Measurements from ENCODE around the gene RPGR. TPM values are rescaled to one million over a fixed set of nuclear protein-coding genes. Genes with fewer than 3 reads are reported as not detected.
A peak's percentile ranks its signal among the peaks of the same experiment; 100 is the strongest.

The RPGR gene
- total RNA-seq, 1 experiment from 2014 or later, result 8.5 TPM

GRCh38 chrX:38375891-38376290 lies 48.6 kb upstream of the RPGR start:
- Histone ChIP-seq H3K4me1 (no peaks in the 10 kb centered on the region), H3K36me3 (ENCODE audit: control insufficient read depth, insufficient read depth, low read length) (no peaks in the 10 kb centered on the region), H3K27me3 (replicated peaks; ENCODE audit: control insufficient read depth, insufficient read depth, low read length) (no peaks in the 10 kb centered on the region), H3K4me3 (ENCODE audit: low read depth, low read length) (no peak overlapping the region), H3K9me3 (no peaks in the 10 kb centered on the region)
- TF ChIP-seq, protein P1, sequence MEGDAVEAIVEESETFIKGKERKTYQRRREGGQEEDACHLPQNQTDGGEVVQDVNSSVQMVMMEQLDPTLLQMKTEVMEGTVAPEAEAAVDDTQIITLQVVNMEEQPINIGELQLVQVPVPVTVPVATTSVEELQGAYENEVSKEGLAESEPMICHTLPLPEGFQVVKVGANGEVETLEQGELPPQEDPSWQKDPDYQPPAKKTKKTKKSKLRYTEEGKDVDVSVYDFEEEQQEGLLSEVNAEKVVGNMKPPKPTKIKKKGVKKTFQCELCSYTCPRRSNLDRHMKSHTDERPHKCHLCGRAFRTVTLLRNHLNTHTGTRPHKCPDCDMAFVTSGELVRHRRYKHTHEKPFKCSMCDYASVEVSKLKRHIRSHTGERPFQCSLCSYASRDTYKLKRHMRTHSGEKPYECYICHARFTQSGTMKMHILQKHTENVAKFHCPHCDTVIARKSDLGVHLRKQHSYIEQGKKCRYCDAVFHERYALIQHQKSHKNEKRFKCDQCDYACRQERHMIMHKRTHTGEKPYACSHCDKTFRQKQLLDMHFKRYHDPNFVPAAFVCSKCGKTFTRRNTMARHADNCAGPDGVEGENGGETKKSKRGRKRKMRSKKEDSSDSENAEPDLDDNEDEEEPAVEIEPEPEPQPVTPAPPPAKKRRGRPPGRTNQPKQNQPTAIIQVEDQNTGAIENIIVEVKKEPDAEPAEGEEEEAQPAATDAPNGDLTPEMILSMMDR (IDR thresholded peaks at IDR 0.05; ENCODE audit: insufficient read depth in 1 of 2, low read depth in 1 of 2, low read length in 1 of 2, severe bottlenecking in 1 of 2, unreplicated experiment in 1 of 2), result peak in 1 of 2 experiments; percentile 59
- Mint-ChIP-seq H3K27ac (ENCODE audit: unreplicated experiment) (no peak overlapping the region), H3K27me3 (ENCODE audit: insufficient read depth, unreplicated experiment) (no peaks in the 10 kb centered on the region), H3K9me3 (ENCODE audit: unreplicated experiment) (peaks cover 9% of the 10 kb centered on the region), H3K4me1 (ENCODE audit: low read depth, unreplicated experiment) (no peaks in the 10 kb centered on the region), H3K4me3 (ENCODE audit: unreplicated experiment) (no peak overlapping the region), H3K36me3 (ENCODE audit: insufficient read depth, unreplicated experiment) (no peaks in the 10 kb centered on the region)
- no TSS peak for BruUV-seq (replicated peaks)
- DNase-seq, result peak in 1 of 2 experiments; percentile 10
- POLR2A ChIA-PET, result no interaction called here
- CTCF ChIA-PET, result no interaction called here
- intact Hi-C loops (cut with micrococcal nuclease; ENCODE audit: unreplicated experiment), result loop anchor here (1.0 kb wide), 1 partner anchor 41 kb away; no protein-coding TSS in a partner anchor

DNA sequence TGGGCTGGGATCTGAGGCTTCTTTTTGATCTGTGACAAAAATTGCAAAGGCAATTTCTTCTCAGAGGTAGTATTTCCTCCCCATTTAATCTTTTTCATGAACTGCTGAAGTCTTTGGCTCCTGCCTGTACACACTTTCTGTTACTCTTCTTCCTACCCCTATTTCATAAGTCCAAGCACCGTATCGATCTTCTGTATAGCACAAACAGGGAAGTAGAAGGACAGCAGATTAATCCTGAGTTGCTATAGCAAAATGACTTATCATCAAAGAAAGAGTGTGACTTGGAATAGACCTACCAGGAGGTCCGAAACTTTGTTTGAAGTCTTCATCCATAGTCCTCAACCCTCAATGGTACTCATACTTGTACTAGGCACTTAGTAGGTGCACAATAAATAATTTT lies 47.1 kb upstream of the RPGR start:
- H3K4me1 Mint-ChIP-seq (ENCODE audit: low read depth, unreplicated experiment), result no peaks in the 10 kb centered on the region
- ChIA-PET POLR2A (no interaction called here), CTCF (no interaction called here)
- peaks cover 9% of the 10 kb centered on the region for H3K9me3 Mint-ChIP-seq (ENCODE audit: unreplicated experiment)
- BruUV-seq (replicated peaks), result no TSS peak
- DNase-seq, result no peak
- intact Hi-C loops (cut with micrococcal nuclease; ENCODE audit: unreplicated experiment), result no loop called here
- no peaks in the 10 kb centered on the region for H3K27me3 Mint-ChIP-seq (ENCODE audit: insufficient read depth, unreplicated experiment)
- no peaks in the 10 kb centered on the region for H3K36me3 Mint-ChIP-seq (ENCODE audit: insufficient read depth, unreplicated experiment)
- Histone ChIP-seq H3K36me3 (ENCODE audit: control insufficient read depth, insufficient read depth, low read length) (no peaks in the 10 kb centered on the region), H3K4me3 (ENCODE audit: low read depth, low read length) (no peak overlapping the region), H3K27me3 (replicated peaks; ENCODE audit: control insufficient read depth, insufficient read depth, low read length) (no peaks in the 10 kb centered on the region), H3K4me1 (no peaks in the 10 kb centered on the region), H3K9me3 (no peaks in the 10 kb centered on the region)
- TF ChIP-seq, protein P1 (IDR thresholded peaks at IDR 0.05; ENCODE audit: insufficient read depth in 1 of 2, low read depth in 1 of 2, low read length in 1 of 2, severe bottlenecking in 1 of 2, unreplicated experiment in 1 of 2), result no peak
- H3K4me3 Mint-ChIP-seq (ENCODE audit: unreplicated experiment), result no peak overlapping the region
- H3K27ac Mint-ChIP-seq (ENCODE audit: unreplicated experiment), result no peak overlapping the region

DNA sequence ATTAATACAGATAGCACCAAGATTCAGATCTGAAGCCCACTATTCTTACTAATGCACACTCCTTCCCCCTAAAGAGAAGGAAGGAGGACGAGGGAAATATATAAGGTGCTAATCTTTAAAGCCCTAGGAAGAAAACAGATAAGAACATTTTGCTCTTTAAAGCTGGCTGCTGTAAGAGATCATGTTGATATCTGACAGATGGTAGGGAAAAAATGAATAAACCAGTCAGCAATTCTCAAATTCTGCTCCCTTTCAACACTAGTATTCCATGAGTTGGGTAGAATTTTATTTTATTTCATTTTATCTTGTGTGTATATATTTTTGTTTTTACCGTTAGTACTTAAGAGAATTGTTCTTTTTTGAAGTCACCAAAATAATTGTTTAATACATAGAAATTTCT lies 44.3 kb upstream of the RPGR start:
- H3K9me3 Mint-ChIP-seq (ENCODE audit: unreplicated experiment), result no peaks in the 10 kb centered on the region
- TF ChIP-seq, protein P1 (IDR thresholded peaks at IDR 0.05; ENCODE audit: insufficient read depth in 1 of 2, low read depth in 1 of 2, low read length in 1 of 2, severe bottlenecking in 1 of 2, unreplicated experiment in 1 of 2), result no peak
- Histone ChIP-seq H3K4me3 (ENCODE audit: low read depth, low read length) (no peak overlapping the region), H3K36me3 (ENCODE audit: control insufficient read depth, insufficient read depth, low read length) (no peaks in the 10 kb centered on the region), H3K4me1 (no peaks in the 10 kb centered on the region), H3K9me3 (no peaks in the 10 kb centered on the region), H3K27me3 (replicated peaks; ENCODE audit: control insufficient read depth, insufficient read depth, low read length) (no peaks in the 10 kb centered on the region)
- ChIA-PET POLR2A (no interaction called here), CTCF (interaction anchor here (0.6 kb wide), 1 partner anchor 457 kb away, joined by 3 read pairs; no protein-coding TSS in a partner anchor)
- H3K36me3 Mint-ChIP-seq (ENCODE audit: insufficient read depth, unreplicated experiment), result no peaks in the 10 kb centered on the region
- H3K4me3 Mint-ChIP-seq (ENCODE audit: unreplicated experiment), result no peak overlapping the region
- no peaks in the 10 kb centered on the region for H3K27me3 Mint-ChIP-seq (ENCODE audit: insufficient read depth, unreplicated experiment)
- no peaks in the 10 kb centered on the region for H3K4me1 Mint-ChIP-seq (ENCODE audit: low read depth, unreplicated experiment)
- DNase-seq, result no peak
- no peak overlapping the region for H3K27ac Mint-ChIP-seq (ENCODE audit: unreplicated experiment)
- no TSS peak for BruUV-seq (replicated peaks)
- intact Hi-C loops (cut with micrococcal nuclease; ENCODE audit: unreplicated experiment), result no loop called here

Measured in Caco-2 (cell line).